Subcutaneous adipose tissue (tissue), 4 donors: Measurements from ENCODE around the gene SNED1. TPM values are rescaled to one million over a fixed set of nuclear protein-coding genes. Genes with fewer than 3 reads are reported as not detected.

Experiments
- total RNA-seq, 4 donors: library from RNA; depleted of rRNA; stranded (reverse); fragments of >200 nt; gene quantifications; one replicate each; pipeline ENCODE4 v1.1.0, GENCODE V29; 2016
- TF ChIP-seq, protein P1 (sequence below): fragments of 450-650 bp; IDR thresholded peaks from one replicate; pipeline ENCODE4 v1.5.1; 2016; ENCODE audit warnings: low read depth, mild to moderate bottlenecking, control low read depth, antibody characterized with exemption, moderate library complexity

SNED1 gene
- total RNA-seq, 4 donors from 2014 or later, result 34.9 to 83.3 (median 39.7) TPM

DNA sequence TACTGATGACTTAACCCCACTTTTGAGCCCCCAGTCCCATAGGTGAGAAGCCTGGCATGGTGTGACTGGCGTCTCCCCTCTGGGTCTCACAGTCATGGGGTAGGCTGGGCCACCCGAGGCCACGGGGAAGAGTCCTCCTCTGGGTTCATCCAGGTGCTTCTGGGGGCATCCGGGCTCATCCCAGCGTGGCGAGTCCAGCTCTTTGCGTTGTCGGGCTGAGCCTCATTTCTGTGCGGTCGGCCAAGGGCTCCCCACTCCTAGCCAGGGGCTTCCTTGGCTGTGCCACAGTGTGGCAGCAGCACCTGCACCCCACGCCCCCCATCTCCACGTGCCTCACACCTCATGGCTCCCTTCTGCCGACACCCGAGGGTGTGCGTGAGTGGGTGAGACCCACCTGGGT is 27.6 kb upstream of the SNED1 start:
- TF ChIP-seq, protein P1, sequence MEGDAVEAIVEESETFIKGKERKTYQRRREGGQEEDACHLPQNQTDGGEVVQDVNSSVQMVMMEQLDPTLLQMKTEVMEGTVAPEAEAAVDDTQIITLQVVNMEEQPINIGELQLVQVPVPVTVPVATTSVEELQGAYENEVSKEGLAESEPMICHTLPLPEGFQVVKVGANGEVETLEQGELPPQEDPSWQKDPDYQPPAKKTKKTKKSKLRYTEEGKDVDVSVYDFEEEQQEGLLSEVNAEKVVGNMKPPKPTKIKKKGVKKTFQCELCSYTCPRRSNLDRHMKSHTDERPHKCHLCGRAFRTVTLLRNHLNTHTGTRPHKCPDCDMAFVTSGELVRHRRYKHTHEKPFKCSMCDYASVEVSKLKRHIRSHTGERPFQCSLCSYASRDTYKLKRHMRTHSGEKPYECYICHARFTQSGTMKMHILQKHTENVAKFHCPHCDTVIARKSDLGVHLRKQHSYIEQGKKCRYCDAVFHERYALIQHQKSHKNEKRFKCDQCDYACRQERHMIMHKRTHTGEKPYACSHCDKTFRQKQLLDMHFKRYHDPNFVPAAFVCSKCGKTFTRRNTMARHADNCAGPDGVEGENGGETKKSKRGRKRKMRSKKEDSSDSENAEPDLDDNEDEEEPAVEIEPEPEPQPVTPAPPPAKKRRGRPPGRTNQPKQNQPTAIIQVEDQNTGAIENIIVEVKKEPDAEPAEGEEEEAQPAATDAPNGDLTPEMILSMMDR, result no peak

- TF ChIP-seq, protein P1, result no peak
Observed at GRCh38 chr2:240972201-240972600, 26.2 kb upstream of the SNED1 start.

DNA sequence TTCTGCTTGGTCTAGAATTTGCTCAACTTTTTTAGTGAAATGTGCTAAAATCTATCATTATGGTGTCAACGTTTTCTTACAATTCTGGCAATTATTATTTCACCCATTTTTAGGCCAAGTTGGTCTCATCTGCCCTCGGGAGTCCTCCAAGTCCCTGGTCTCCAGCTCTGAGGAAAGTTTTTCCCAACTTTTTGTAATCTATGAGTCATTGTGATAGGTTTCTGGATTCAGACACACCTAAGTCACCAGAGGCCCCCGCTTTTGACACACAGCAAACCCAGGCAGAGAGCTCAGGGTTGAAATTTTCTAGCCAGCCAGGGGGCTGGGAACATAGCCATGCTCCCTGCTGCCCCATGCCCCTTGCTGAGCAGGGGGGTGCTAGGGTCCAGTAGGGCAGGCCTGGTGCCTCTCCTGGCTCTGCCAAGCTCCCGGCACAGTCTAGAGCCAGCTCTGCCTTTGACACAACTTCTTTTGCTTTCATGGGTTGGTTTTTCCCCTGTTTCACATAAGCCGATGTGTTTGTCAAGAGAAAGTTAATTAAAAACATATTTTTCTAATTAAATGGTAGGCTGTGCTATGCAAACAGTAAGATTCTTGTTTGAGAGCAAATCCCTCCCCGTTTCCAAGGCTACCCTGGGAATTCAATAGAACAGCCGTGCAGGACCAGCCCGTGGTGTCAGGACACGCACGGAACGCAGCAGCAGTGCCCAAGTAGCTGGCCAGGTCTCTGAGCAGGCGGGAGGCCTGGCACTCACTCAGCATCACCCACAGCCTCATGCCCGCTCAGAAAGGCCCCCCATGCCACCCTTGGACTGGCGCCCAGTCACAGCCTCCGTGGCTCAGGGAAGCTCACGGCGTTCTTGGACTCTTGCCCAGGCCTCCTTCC is 25.5 kb upstream of the SNED1 start:
- TF ChIP-seq, protein P1, result no peak

GRCh38 chr2:240974771-240975572 is 23.4 kb upstream of the SNED1 start:
- TF ChIP-seq, protein P1, result no peak

GRCh38 chr2:240981280-240981679 is 17.1 kb upstream of the SNED1 start:
- TF ChIP-seq, protein P1, result no peak

DNA sequence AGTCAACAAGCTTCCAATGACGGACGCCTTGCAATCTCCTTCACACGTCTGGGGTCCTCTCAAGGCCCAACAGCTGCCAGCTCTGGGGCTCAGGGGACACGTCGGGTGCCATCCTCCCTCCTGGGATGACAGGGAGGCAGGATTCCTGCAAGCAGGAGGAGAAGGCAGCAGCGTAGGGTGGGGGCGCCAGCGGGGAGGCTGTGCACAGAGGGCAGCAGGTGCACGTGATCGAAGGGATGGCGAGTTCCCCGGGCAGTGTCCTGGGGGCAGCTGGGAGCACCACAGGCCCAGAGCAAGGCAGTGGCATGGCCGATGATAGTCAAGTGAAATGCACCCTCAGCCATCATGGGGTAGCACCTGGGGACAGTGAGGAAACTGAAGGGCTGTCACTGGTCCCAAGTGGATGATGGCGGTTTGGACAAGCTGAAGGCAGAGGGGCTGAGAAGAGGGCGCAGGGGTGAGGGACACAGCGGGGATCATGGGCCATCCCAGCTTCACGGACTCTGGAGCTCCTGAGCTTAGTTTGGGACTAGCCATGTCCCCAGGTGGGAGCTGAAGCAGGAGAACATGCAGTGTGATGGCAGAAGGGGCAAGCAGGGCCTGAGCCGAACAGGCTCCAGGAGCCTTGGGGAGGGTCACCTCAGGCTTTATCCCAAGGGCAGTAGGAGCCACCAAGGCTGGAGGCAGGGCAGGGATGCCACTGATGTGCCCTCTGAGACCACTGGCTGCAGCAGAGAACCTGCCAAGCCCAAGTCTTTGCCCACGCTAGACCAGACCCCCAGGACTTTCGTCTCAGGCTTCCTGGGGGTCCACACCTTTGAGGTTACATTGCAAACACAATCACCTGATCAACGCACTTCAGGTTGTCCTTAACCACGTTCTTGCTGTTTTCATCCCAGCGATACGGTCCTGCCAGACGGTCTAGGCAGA is 16.3 kb upstream of the SNED1 start:
- TF ChIP-seq, protein P1, result no peak
